Right lobe of liver (tissue), 6 donors: Measurements from ENCODE around the gene CLEC2B. TPM values are rescaled to one million over a fixed set of nuclear protein-coding genes. Genes with fewer than 3 reads are reported as not detected.
"Not testable (repeated sequence)": the region's sequence is repeated elsewhere in the genome, so short reads cannot be mapped to it uniquely, and the experiment has no call there.

Experiments
- ATAC-seq, 4 donors: fragments of 200-7000 bp; cut with Tn5 transposase; one replicate each; pipeline ENCODE4 v1.9.1; 2020; ENCODE audit warnings: mild to moderate bottlenecking in 4 of 4, moderate library complexity in 4 of 4
- DNase-seq, 3 donors: peaks; one replicate each; pipeline ENCODE4 v3.0.0-alpha.2; 2020
- H3K27ac ChIP-seq, 3 donors: fragments of 200-600 bp; one replicate each; pipeline ENCODE4 v1.8.0; 2022
- H3K27me3 ChIP-seq, 2 donors: fragments of 200-600 bp; one replicate each; pipeline ENCODE4 v1.8.0; 2022
- H3K36me3 ChIP-seq, 4 donors: fragments of 200-600 bp; sonication (generic) in 1 of 4; one replicate each; pipeline versions ENCODE4 v1.5.1 to v1.8.0; 2017 to 2022; ENCODE audit warnings: control low read depth in 1 of 4
- H3K4me1 ChIP-seq, 4 donors: fragments of 200-600 bp; sonication (generic) in 1 of 4; one replicate each; pipeline versions ENCODE4 v1.5.1 to v1.8.0; 2017 to 2022; ENCODE audit warnings: control low read depth in 1 of 4
- H3K4me3 ChIP-seq, 3 donors: fragments of 200-600 bp; one replicate each; pipeline ENCODE4 v1.8.0; 2022
- H3K9me3 ChIP-seq, 4 donors: fragments of 200-600 bp; sonication (generic) in 1 of 4; one replicate each; pipeline versions ENCODE4 v1.5.1 to v1.8.0; 2017 to 2022; ENCODE audit warnings: control low read depth in 1 of 4
- POLR2A ChIP-seq: fragments of 450-650 bp; IDR thresholded peaks from one replicate; pipeline ENCODE4 v1.6.1; 2017; ENCODE audit warnings: antibody characterized with exemption, mild to moderate bottlenecking
- WGBS: methylation state at CpG from one replicate; pipeline ENCODE4 v1.1.6; 2018; ENCODE audit warnings: low coverage, low lambda C conversion rate; ENCODE audit not compliant: insufficient coverage; ENCODE audit errors: missing lambda C conversion rate; 5-methylcytosine and 5-hydroxymethylcytosine counted together
- intact Hi-C, 2 donors: fragments of 100-400 bp; cut with DNase I; formaldehyde crosslinking; loops; one replicate each; pipeline versions ENCODE4 v1.11.2 to v1.14.1; 2022
- total RNA-seq, 6 experiments: library from RNA; depleted of rRNA in 2 of 6; stranded (reverse); fragments of >200 nt in 2 of 6; fragmentation: NEBNext Ultra II Directional in 3 of 6; extraction: Animal tissue kit (Norgen Biotek cat#: 25700) in 3 of 6; gene quantifications; one replicate each; pipeline versions ENCODE4 v1.1.0 to v1.2.4, GENCODE V29; 2016 to 2023
- TF ChIP-seq, protein P1 (sequence below), 4 donors: fragments of 200-600 bp in 3 of 4; fragments of 450-650 bp in 1 of 4; IDR thresholded peaks; one replicate each; pipeline versions ENCODE4 v1.5.1 to v1.8.0; 2016 to 2022; ENCODE audit warnings: antibody characterized with exemption in 4 of 4, mild to moderate bottlenecking in 2 of 4
- donor health status: DM: no; HTN: yes; CAD: no.
- donor health status: DM: no; HTN: no; CAD: no.
- donor health status: DM: no; HTN: no; CAD: no.
- donor health status: DM: no; HTN: yes; CAD: no.
- donor health status: DM: no; HTN: yes; CAD: no.

Gene CLEC2B
- total RNA-seq, 6 experiments from 2014 or later: 1.4 to 11.1 (median 4.9) TPM

DNA sequence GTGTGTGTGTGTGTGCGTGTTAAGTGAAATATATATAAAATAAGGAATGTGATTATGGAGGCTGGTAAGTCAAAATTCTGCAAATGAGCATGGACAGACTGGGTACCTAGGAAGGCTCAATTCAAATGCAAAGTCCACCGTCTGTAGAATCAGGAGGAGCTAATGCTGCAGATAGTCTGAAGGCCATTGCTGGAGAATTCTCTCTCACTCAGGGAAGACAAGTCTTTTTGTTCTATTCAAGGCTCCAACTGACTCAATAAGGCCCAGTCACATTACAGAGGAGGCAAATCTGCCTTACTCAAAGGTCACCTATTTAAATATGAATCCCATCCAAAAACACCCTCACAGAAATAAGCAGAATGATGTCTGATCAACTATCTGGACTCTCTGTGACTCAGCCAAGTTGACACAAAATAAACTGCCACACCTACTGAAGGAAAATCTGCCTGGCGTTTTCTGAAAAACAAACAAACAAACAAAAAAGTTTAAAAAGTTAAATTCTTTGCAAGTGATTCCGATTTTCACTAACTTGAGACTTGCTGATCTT is 11.5 kb upstream of the CLEC2B start:
- H3K4me1 ChIP-seq: peaks cover 0 to 9% (median 0%) of the 10 kb centered on the region in 4 donors
- intact Hi-C loops: no loop called here
- H3K27me3 ChIP-seq: no peaks in the 10 kb centered on the region
- H3K4me3 ChIP-seq: no peak overlapping the region
- 74% methylated on average over 3 of the region's 4 CpGs for WGBS
- ATAC-seq (peak in 3 of 4 donors; percentile 13 to 80 (median 20)), DNase-seq (no peak)
- no peaks in the 10 kb centered on the region for H3K9me3 ChIP-seq
- no peak overlapping the region for H3K27ac ChIP-seq
- no peaks in the 10 kb centered on the region for H3K36me3 ChIP-seq
- TF ChIP-seq POLR2A: no peak
- TF ChIP-seq, protein P1, sequence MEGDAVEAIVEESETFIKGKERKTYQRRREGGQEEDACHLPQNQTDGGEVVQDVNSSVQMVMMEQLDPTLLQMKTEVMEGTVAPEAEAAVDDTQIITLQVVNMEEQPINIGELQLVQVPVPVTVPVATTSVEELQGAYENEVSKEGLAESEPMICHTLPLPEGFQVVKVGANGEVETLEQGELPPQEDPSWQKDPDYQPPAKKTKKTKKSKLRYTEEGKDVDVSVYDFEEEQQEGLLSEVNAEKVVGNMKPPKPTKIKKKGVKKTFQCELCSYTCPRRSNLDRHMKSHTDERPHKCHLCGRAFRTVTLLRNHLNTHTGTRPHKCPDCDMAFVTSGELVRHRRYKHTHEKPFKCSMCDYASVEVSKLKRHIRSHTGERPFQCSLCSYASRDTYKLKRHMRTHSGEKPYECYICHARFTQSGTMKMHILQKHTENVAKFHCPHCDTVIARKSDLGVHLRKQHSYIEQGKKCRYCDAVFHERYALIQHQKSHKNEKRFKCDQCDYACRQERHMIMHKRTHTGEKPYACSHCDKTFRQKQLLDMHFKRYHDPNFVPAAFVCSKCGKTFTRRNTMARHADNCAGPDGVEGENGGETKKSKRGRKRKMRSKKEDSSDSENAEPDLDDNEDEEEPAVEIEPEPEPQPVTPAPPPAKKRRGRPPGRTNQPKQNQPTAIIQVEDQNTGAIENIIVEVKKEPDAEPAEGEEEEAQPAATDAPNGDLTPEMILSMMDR (IDR thresholded peaks at IDR 0.05): no peak

DNA sequence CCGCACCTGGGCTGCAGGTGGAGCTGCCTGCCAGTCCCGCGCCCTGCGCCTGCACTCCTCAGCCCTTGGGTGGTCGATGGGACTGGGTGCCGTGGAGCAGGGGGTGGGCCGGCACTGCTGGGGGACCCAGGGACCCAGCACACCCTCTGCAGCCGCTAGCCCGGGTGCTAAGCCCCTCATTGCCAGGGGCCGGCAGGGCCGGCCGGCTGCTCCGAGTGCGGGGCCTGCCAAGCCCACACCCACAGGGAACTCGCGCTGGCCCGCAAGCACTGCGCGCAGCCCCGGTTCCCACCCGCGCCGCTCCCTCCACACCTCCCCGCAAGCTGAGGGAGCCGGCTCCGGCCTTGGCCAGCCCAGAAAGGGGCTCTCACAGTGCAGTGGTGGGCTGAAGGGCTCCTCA is 7.0 kb upstream of the CLEC2B start:
- intact Hi-C loops, H3K4me3 ChIP-seq, H3K27ac ChIP-seq, DNase-seq, H3K9me3 ChIP-seq, H3K27me3 ChIP-seq, H3K36me3 ChIP-seq, H3K4me1 ChIP-seq, ATAC-seq: not testable (repeated sequence)
- no CpG with 5 or more reads among the region's 26 CpGs for WGBS

DNA sequence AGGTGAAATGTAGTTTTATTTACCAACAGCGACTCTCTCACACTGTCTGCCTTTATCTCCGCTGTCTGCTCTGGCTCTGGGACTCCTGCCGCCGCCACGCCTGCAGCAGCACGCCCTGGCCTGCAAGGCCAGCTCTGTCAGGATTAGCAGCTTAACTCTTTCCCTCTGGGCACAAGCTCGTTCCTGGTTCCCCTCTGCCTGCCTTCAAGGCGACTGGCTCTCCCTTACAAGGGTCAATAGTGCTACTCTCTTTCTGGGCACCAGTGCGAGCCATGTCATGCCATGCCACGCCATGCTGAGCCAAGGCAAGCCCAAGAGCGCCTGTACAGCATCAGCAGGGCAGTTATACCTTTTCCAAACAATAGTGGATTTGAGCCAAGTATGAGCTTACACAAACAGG is 3.6 kb upstream of the CLEC2B start:
- intact Hi-C loops: no loop called here
- Histone ChIP-seq H3K9me3 (no peaks in the 10 kb centered on the region), H3K4me1 (peaks cover 0 to 5% (median 0%) of the 10 kb centered on the region in 4 donors), H3K4me3 (no peak overlapping the region), H3K27ac (no peak overlapping the region), H3K27me3 (no peaks in the 10 kb centered on the region), H3K36me3 (no peaks in the 10 kb centered on the region)
- DNase-seq (peak in 1 of 3 donors; percentile 17), ATAC-seq (no peak)
- TF ChIP-seq, protein P1 (IDR thresholded peaks at IDR 0.05): no peak
- no peak for TF ChIP-seq POLR2A
- WGBS: 84% methylated on average over 8 of the region's 11 CpGs

DNA sequence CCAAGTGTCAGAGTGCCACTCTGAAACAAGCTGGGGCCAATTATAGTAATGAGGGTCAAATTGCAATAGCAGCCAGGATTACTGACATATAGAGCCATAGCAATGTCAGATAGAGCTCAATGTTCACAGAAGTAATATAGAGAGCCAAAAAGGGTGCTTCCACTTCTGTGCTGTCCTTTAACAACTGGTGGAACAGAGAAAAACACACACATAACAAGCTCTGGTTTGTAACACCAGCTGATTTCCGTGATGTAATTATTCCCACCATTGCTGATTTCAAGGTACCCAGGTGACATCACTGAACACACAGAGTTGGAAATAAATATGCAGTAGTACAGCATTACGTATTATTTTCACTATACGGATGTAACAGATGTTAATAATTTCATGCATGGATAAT is 3.0 kb upstream of the CLEC2B start:
- Histone ChIP-seq H3K27me3 (no peaks in the 10 kb centered on the region), H3K9me3 (no peaks in the 10 kb centered on the region), H3K4me3 (no peak overlapping the region), H3K27ac (no peak overlapping the region), H3K4me1 (peaks cover 0 to 5% (median 0%) of the 10 kb centered on the region in 4 donors), H3K36me3 (no peaks in the 10 kb centered on the region)
- WGBS: 92% methylated on average over 3 of the region's 3 CpGs
- ATAC-seq (no peak), DNase-seq (no peak)
- TF ChIP-seq, protein P1 (IDR thresholded peaks at IDR 0.05): no peak
- TF ChIP-seq POLR2A: no peak
- intact Hi-C loops: no loop called here

DNA sequence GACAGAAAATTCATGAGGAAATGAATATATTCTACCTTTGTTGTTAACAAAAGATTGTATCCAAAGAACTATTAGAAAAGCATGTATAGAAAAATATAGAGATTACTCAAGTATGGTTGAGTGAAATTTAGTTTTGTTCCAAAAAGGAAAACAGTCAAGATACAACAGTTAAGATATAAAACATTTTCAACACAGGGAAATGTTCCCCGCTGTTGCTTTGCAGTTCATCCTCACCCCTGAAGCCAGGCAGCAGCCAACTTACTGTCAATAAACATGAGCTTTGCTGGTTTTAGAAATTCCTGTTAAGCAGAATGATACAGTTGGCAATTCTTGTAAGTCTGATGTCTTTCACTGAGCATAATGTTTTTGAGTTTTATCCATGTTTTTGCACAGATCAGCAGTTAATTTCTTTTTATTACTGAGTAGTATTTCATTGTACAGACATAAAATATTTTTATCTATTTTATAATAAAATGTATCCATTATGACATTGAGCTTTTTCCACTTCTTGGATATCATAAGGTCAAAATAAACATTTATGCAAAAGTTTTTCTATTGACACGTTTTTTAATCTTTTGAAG is 1.2 kb upstream of the CLEC2B start:
- ATAC-seq: peak; percentile 58 to 70 (median 62)
- intact Hi-C loops: no loop called here
- H3K9me3 ChIP-seq: no peaks in the 10 kb centered on the region
- no peaks in the 10 kb centered on the region for H3K36me3 ChIP-seq
- TF ChIP-seq POLR2A: no peak
- TF ChIP-seq, protein P1 (IDR thresholded peaks at IDR 0.05): no peak
- DNase-seq: peak in 1 of 3 donors; percentile 30
- WGBS: 6% methylated on average over 2 of the region's 2 CpGs
- peak overlapping the region; percentile 78 to 97 (median 87) for H3K27ac ChIP-seq
- peak overlapping the region; percentile 33 to 50 (median 48) for H3K4me3 ChIP-seq
- peaks cover 0 to 5% (median 0%) of the 10 kb centered on the region in 4 donors for H3K4me1 ChIP-seq
- H3K27me3 ChIP-seq: no peaks in the 10 kb centered on the region
